HG03354 (cell line): ENCODE data around the gene SLC16A9.
A peak's percentile ranks its signal among the peaks of the same experiment; 100 is the strongest.

Source experiments
- ATAC-seq: cut with Tn5 transposase; IDR thresholded peaks from one replicate; pipeline ENCODE4 v1.9.1; 2021; ENCODE audit warnings: mild to moderate bottlenecking; ENCODE audit not compliant: unreplicated experiment, poor library complexity, severe bottlenecking

Gene SLC16A9

GRCh38 chr10:59635502-59636290 lies 74.0 kb downstream of the SLC16A9 start:
- ATAC-seq, result no peak

GRCh38 chr10:59634102-59634501 lies 75.5 kb downstream of the SLC16A9 start:
- no peak for ATAC-seq

GRCh38 chr10:59633063-59633462 lies 76.6 kb downstream of the SLC16A9 start:
- ATAC-seq, result no peak

GRCh38 chr10:59631882-59632807 lies 77.5 kb downstream of the SLC16A9 start:
- no peak for ATAC-seq

GRCh38 chr10:59631237-59631636 lies 78.4 kb downstream of the SLC16A9 start:
- ATAC-seq, result no peak

GRCh38 chr10:59628965-59629364 lies 80.7 kb downstream of the SLC16A9 start:
- ATAC-seq, result no peak

- no peak for ATAC-seq
Observed at GRCh38 chr10:59628456-59628855, 81.2 kb downstream of the SLC16A9 start.

GRCh38 chr10:59627366-59628018 lies 82.2 kb downstream of the SLC16A9 start:
- ATAC-seq, result no peak

GRCh38 chr10:59626523-59626869 lies 83.2 kb downstream of the SLC16A9 start:
- ATAC-seq, result no peak

GRCh38 chr10:59625721-59626522 lies 83.7 kb downstream of the SLC16A9 start:
- peak; percentile 87 for ATAC-seq

- ATAC-seq, result no peak
Observed at GRCh38 chr10:59624951-59625350, 84.7 kb downstream of the SLC16A9 start.

GRCh38 chr10:59624136-59624535 lies 85.5 kb downstream of the SLC16A9 start:
- ATAC-seq, result no peak

- ATAC-seq, result peak; percentile 50
Observed at GRCh38 chr10:59623133-59624121, 86.2 kb downstream of the SLC16A9 start.

GRCh38 chr10:59622320-59623132 lies 87.1 kb downstream of the SLC16A9 start:
- peak; percentile 52 for ATAC-seq

GRCh38 chr10:59621771-59622170 lies 87.9 kb downstream of the SLC16A9 start:
- ATAC-seq, result no peak

GRCh38 chr10:59618666-59619065 lies 91.0 kb downstream of the SLC16A9 start:
- no peak for ATAC-seq

GRCh38 chr10:59617996-59618395 lies 91.7 kb downstream of the SLC16A9 start:
- no peak for ATAC-seq

- ATAC-seq, result no peak
Observed at GRCh38 chr10:59611048-59611447, 98.6 kb downstream of the SLC16A9 start.
